LoVo (cell line): ENCODE measurements around the gene HSP90AB1.

Source experiments
- DNase-seq: peaks from one replicate; pipeline ENCODE4 v3.0.0-alpha.2; 2016; ENCODE audit warnings: low spot score

HSP90AB1 gene

GRCh38 chr6:44268095-44268628 is 21.3 kb downstream of the HSP90AB1 start:
- peak; percentile 73 for DNase-seq

- DNase-seq, result no peak
Measured at GRCh38 chr6:44269178-44269920, 22.4 kb downstream of the HSP90AB1 start.

- no peak for DNase-seq
Measured at GRCh38 chr6:44269921-44270525, 23.1 kb downstream of the HSP90AB1 start, which contains the start of gene TMEM151B. Gene TMEM151B (plus strand): TSS chr6:44270450. CDS start chr6:44270743, 293 bp downstream.

- DNase-seq, result no peak
Measured at GRCh38 chr6:44270526-44271405, 23.9 kb downstream of the HSP90AB1 start.

GRCh38 chr6:44271406-44271723 is 24.5 kb downstream of the HSP90AB1 start:
- no peak for DNase-seq

GRCh38 chr6:44271914-44272313 is 25.0 kb downstream of the HSP90AB1 start:
- DNase-seq, result no peak

GRCh38 chr6:44272529-44272928 is 25.6 kb downstream of the HSP90AB1 start:
- no peak for DNase-seq

- DNase-seq, result no peak
Measured at GRCh38 chr6:44272999-44273566, 26.2 kb downstream of the HSP90AB1 start.

- DNase-seq, result no peak
Measured at GRCh38 chr6:44273617-44274016, 26.7 kb downstream of the HSP90AB1 start.

- no peak for DNase-seq
Measured at GRCh38 chr6:44275271-44275748, 28.4 kb downstream of the HSP90AB1 start.

- DNase-seq, result no peak
Measured at GRCh38 chr6:44275749-44276648, 29.1 kb downstream of the HSP90AB1 start.

GRCh38 chr6:44276667-44277640 is 30.1 kb downstream of the HSP90AB1 start:
- no peak for DNase-seq

- DNase-seq, result no peak
Measured at GRCh38 chr6:44277763-44278162, 30.9 kb downstream of the HSP90AB1 start.

- DNase-seq, result no peak
Measured at GRCh38 chr6:44278315-44278714, 31.4 kb downstream of the HSP90AB1 start.

GRCh38 chr6:44278774-44279697 is 32.1 kb downstream of the HSP90AB1 start:
- no peak for DNase-seq

- DNase-seq, result no peak
Measured at GRCh38 chr6:44284121-44284520, 37.2 kb downstream of the HSP90AB1 start.

- no peak for DNase-seq
Measured at GRCh38 chr6:44284867-44285266, 38.0 kb downstream of the HSP90AB1 start.

- no peak for DNase-seq
Measured at GRCh38 chr6:44285552-44286284, 38.8 kb downstream of the HSP90AB1 start.
